Suppressor macrophage treated with lipopolysaccharide for 1 hour (primary cell): ENCODE measurements around the gene PLCD1.
"Not testable (repeated sequence)": the region's sequence is repeated elsewhere in the genome, so short reads cannot be mapped to it uniquely, and the experiment has no call there.

Experiments used
- DNase-seq, 3 donors: peaks; one replicate each; pipeline ENCODE4 v3.0.0-alpha.2; 2020 to 2022

Gene PLCD1

GRCh38 chr3:38029400-38030125, at the start of gene PLCD1:
TSS of gene PLCD1 (minus strand) at chr3:38029642. CDS start at chr3:38029539, 103 bp downstream.
- peak; percentile 68 to 84 (median 76) for DNase-seq

GRCh38 chr3:38077073-38077472, 47.6 kb upstream of the PLCD1 start:
- not testable (repeated sequence) for DNase-seq

- DNase-seq = no peak
These were observed 40.6 kb upstream of the PLCD1 start for GRCh38 chr3:38070013-38070412.

GRCh38 chr3:38067508-38068233, 38.2 kb upstream of the PLCD1 start:
- peak; percentile 11 to 38 (median 29) for DNase-seq

- not testable (repeated sequence) for DNase-seq
These were observed 35.0 kb upstream of the PLCD1 start for GRCh38 chr3:38064453-38064852.

GRCh38 chr3:38062809-38063208, 33.4 kb upstream of the PLCD1 start:
- no peak for DNase-seq

GRCh38 chr3:38059591-38059990, 30.1 kb upstream of the PLCD1 start:
- no peak for DNase-seq

- peak in 1 of 3 donors; percentile 10 for DNase-seq
These were observed 29.7 kb upstream of the PLCD1 start for GRCh38 chr3:38059148-38059547.

- no peak for DNase-seq
These were observed 25.1 kb upstream of the PLCD1 start for GRCh38 chr3:38054499-38055001.

GRCh38 chr3:38053813-38054498, 24.5 kb upstream of the PLCD1 start:
- not testable (repeated sequence) for DNase-seq

- not testable (repeated sequence) for DNase-seq
These were observed 23.8 kb upstream of the PLCD1 start for GRCh38 chr3:38053286-38053685.

- DNase-seq = no peak
These were observed 21.7 kb upstream of the PLCD1 start for GRCh38 chr3:38051131-38051530.

- DNase-seq = no peak
These were observed 20.1 kb upstream of the PLCD1 start for GRCh38 chr3:38049358-38050126.

- DNase-seq = no peak
These were observed 18.5 kb upstream of the PLCD1 start for GRCh38 chr3:38047896-38048295.

- no peak for DNase-seq
These were observed 17.4 kb upstream of the PLCD1 start for GRCh38 chr3:38046821-38047220.

GRCh38 chr3:38046027-38046426, 16.6 kb upstream of the PLCD1 start:
- no peak for DNase-seq

- peak in 2 of 3 donors; percentile 47 to 51 for DNase-seq
These were observed 14.0 kb upstream of the PLCD1 start for GRCh38 chr3:38043486-38043885.

GRCh38 chr3:38040401-38040800, 11.0 kb upstream of the PLCD1 start:
- DNase-seq = no peak

GRCh38 chr3:38039899-38040261, 10.4 kb upstream of the PLCD1 start:
- peak; percentile 83 to 87 (median 84) for DNase-seq

- peak; percentile 64 to 73 (median 65) for DNase-seq
These were observed 9.9 kb upstream of the PLCD1 start, which contains the start of gene DLEC1 for GRCh38 chr3:38039101-38039898. TSS of gene DLEC1 (plus strand) at chr3:38039208. CDS start at chr3:38039226, 18 bp downstream.

GRCh38 chr3:38038447-38038911, 9.0 kb upstream of the PLCD1 start:
- peak in 2 of 3 donors; percentile 18 to 23 for DNase-seq
